SU-DHL-6 (cell line): ENCODE results near the gene RBMS3.

Experiments used
- EZH2phosphoT487 ChIP-seq: fragments of 200-600 bp; sonication (generic), shearing (Covaris generic); conservative IDR thresholded peaks from 2 replicates; pipeline ENCODE4 v1.6.1; 2018; ENCODE audit warnings: mild to moderate bottlenecking, antibody characterized with exemption, low read length, moderate library complexity, mixed read lengths
- TF ChIP-seq, protein P1 (sequence below): fragments of 200-600 bp; sonication (generic); IDR thresholded peaks from one replicate; pipeline ENCODE4 v1.5.1; 2017; ENCODE audit warnings: antibody characterized with exemption, mild to moderate bottlenecking, low read length, moderate library complexity; ENCODE audit not compliant: insufficient read depth, poor library complexity, severe bottlenecking

DNA sequence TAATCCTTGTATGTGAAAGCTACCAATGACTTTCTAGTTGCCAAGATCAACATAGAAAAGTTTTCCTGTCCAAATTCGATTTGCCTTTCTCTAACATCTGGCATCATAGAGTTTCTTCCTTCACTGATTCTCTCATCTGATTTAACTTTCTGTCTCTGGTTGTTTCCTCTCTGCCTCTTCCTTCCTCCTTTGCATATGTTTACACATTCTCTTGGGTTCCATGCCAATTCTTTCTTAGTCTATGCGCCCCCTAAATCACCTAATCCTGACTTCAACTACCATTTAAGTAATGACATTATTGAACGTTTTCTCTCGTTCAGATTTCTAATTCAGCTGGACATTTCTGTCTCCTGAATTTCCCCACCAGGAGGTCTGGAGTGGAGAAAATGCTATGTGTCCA lies 763.6 kb downstream of the RBMS3 start:
- TF ChIP-seq, protein P1, sequence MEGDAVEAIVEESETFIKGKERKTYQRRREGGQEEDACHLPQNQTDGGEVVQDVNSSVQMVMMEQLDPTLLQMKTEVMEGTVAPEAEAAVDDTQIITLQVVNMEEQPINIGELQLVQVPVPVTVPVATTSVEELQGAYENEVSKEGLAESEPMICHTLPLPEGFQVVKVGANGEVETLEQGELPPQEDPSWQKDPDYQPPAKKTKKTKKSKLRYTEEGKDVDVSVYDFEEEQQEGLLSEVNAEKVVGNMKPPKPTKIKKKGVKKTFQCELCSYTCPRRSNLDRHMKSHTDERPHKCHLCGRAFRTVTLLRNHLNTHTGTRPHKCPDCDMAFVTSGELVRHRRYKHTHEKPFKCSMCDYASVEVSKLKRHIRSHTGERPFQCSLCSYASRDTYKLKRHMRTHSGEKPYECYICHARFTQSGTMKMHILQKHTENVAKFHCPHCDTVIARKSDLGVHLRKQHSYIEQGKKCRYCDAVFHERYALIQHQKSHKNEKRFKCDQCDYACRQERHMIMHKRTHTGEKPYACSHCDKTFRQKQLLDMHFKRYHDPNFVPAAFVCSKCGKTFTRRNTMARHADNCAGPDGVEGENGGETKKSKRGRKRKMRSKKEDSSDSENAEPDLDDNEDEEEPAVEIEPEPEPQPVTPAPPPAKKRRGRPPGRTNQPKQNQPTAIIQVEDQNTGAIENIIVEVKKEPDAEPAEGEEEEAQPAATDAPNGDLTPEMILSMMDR = no peak
- no peak for TF ChIP-seq EZH2phosphoT487
